HepG2 (cell line): Measurements from ENCODE around the gene PSORS1C2.
"Not testable (repeated sequence)": the region's sequence is repeated elsewhere in the genome, so short reads cannot be mapped to it uniquely, and the experiment has no call there.

Experiments used
- CAMTA2 ChIP-seq: sonication (generic); formaldehyde crosslinking; IDR thresholded peaks from 2 replicates; pipeline ENCODE4 v1.4.0; 2020; ENCODE audit warnings: mild to moderate bottlenecking, missing genetic modification reagents, borderline replicate concordance
- FOXP4 ChIP-seq: sonication (generic); formaldehyde crosslinking; IDR thresholded peaks from 2 replicates; pipeline ENCODE4 v1.4.0; 2020; ENCODE audit warnings: missing genetic modification reagents
- ZNF124 ChIP-seq: sonication (generic); formaldehyde crosslinking; IDR thresholded peaks from 2 replicates; pipeline ENCODE4 v1.4.0; 2020; ENCODE audit warnings: missing genetic modification reagents

GRCh38 chr6:31183287-31183686 is 44.4 kb upstream of the PSORS1C2 start:
- TF ChIP-seq FOXP4 (CRISPR knock-in tag); ZNF124 (CRISPR knock-in tag); CAMTA2: not testable (repeated sequence)
